Left renal cortex interstitium (tissue), 4 donors: ENCODE data around the gene HMGCL. TPM values are rescaled to one million over a fixed set of nuclear protein-coding genes. Genes with fewer than 3 reads are reported as not detected.
"Not testable (repeated sequence)": the region's sequence is repeated elsewhere in the genome, so short reads cannot be mapped to it uniquely, and the experiment has no call there.

Experiments used
- DNase-seq, 4 donors: peaks; one replicate each; pipeline ENCODE4 v3.0.0-alpha.2; 2013; ENCODE audit warnings: low read depth in 4 of 4, low spot score in 2 of 4, missing footprints in 1 of 4
- polyA plus RNA-seq, 4 donors: library from polyadenylated mRNA; unstranded; fragments of 120-200 nt; gene quantifications; one replicate each; pipeline ENCODE4 v1.2.1, GENCODE V29; 2013; ENCODE audit not compliant: insufficient read length in 4 of 4

HMGCL gene
- polyA plus RNA-seq, 4 donors = 64.3 to 78.8 (median 75.1) TPM

- DNase-seq = no peak
Observed at GRCh38 chr1:23799570-23800399, 25.4 kb downstream of the HMGCL start.

- DNase-seq = no peak
Observed at GRCh38 chr1:23799255-23799569, 26.0 kb downstream of the HMGCL start.

- no peak for DNase-seq
Observed at GRCh38 chr1:23798662-23799142, 26.5 kb downstream of the HMGCL start.

GRCh38 chr1:23797478-23798448, 27.5 kb downstream of the HMGCL start:
- no peak for DNase-seq

- no peak for DNase-seq
Observed at GRCh38 chr1:23796466-23797271, 28.6 kb downstream of the HMGCL start.

GRCh38 chr1:23795676-23796465, 29.4 kb downstream of the HMGCL start:
- no peak for DNase-seq

- DNase-seq = not testable (repeated sequence)
Observed at GRCh38 chr1:23794732-23795182, 30.5 kb downstream of the HMGCL start.

GRCh38 chr1:23793861-23794731, 31.1 kb downstream of the HMGCL start:
- no peak for DNase-seq

GRCh38 chr1:23793018-23793781, 32.0 kb downstream of the HMGCL start:
- DNase-seq = no peak

- DNase-seq = no peak
Observed at GRCh38 chr1:23792151-23792945, 32.9 kb downstream of the HMGCL start.

GRCh38 chr1:23791516-23792047, 33.6 kb downstream of the HMGCL start:
- DNase-seq = no peak

- peak in 3 of 4 donors; percentile 48 to 88 (median 86) for DNase-seq
Observed at GRCh38 chr1:23790696-23791515, 34.3 kb downstream of the HMGCL start, which contains the start of gene LYPLA2. Gene LYPLA2 (plus strand): TSS chr1:23791145. CDS start chr1:23792683, 1,538 bp downstream.

- DNase-seq = no peak
Observed at GRCh38 chr1:23788695-23789094, 36.5 kb downstream of the HMGCL start.

- DNase-seq = no peak
Observed at GRCh38 chr1:23787701-23788100, 37.5 kb downstream of the HMGCL start.

- no peak for DNase-seq
Observed at GRCh38 chr1:23784846-23785245, 40.4 kb downstream of the HMGCL start.

- not testable (repeated sequence) for DNase-seq
Observed at GRCh38 chr1:23783141-23783540, 42.1 kb downstream of the HMGCL start.
